HepG2 (cell line): ENCODE measurements around the gene HELZ. TPM values are rescaled to one million over a fixed set of nuclear protein-coding genes. Genes with fewer than 3 reads are reported as not detected.
A peak's percentile ranks its signal among the peaks of the same experiment; 100 is the strongest.

ENCODE experiments used
- ATAC-seq: fragments of 200-7000 bp; cut with Tn5 transposase; 3 replicates; pipeline ENCODE4 v1.9.1; 2020; ENCODE audit warnings: mild to moderate bottlenecking, moderate library complexity
- BruUV-seq: library from RNA; stranded (reverse); fragments of 400-500 nt; replicated peaks from 2 replicates; lab custom pipeline; 2021; lab: Mats Ljungman, UMichigan
- CTCF ChIA-PET: fragments of 300-600 bp; formaldehyde crosslinking; extraction: SDS; loops from one replicate; lab custom pipeline; 2021; ENCODE audit warnings: low total read pairs, inconsistent platforms, low intra/inter-chr PET ratio; lab: Yijun Ruan, JAX
- POLR2A ChIA-PET: fragments of 350-600 bp; sonication (Branson Sonifier 250); formaldehyde crosslinking; loops from one replicate; lab custom pipeline; 2020; ENCODE audit warnings: antibody characterized with exemption, inconsistent platforms; lab: Yijun Ruan, JAX
- DNase-seq: peaks from one replicate; pipeline ENCODE4 v3.0.0-alpha.2; 2015; ENCODE audit warnings: low spot score
- FAIRE-seq: peaks from 3 replicates; lab custom pipeline; 2011; peaks lifted over from hg19 to GRCh38; lab: Jason Lieb, UNC
- H2AFZ ChIP-seq: one replicate; pipeline ENCODE4 v1.6.1; 2011; ENCODE audit warnings: low read length, inconsistent platforms
- H3K27ac ChIP-seq: fragments of 300-600 bp; 3 replicates; pipeline ENCODE4 v1.8.0; 2011; ENCODE audit warnings: mixed run types, mild to moderate bottlenecking, mixed read lengths, low read length, inconsistent platforms; ENCODE audit not compliant: insufficient read depth; ENCODE audit errors: extremely low read length
- H3K27me3 ChIP-seq, 2 experiments: fragments of 200-600 bp in 1 of 2; 2 replicates in 1 of 2; 3 replicates in 1 of 2; pipeline versions ENCODE4 v1.6.0 to v1.8.0; 2011; ENCODE audit warnings: low read length in 2 of 2, mild to moderate bottlenecking in 2 of 2, moderate library complexity in 2 of 2, inconsistent platforms in 1 of 2; ENCODE audit not compliant: insufficient read depth in 2 of 2, control insufficient read depth in 1 of 2
- H3K36me3 ChIP-seq, 2 experiments: fragments of 200-600 bp in 1 of 2; replicated peaks in 1 of 2; 2 replicates in 1 of 2; 3 replicates in 1 of 2; pipeline versions ENCODE4 v1.5.1 to v1.8.0; 2011; ENCODE audit warnings: low read length in 2 of 2, inconsistent platforms in 1 of 2; ENCODE audit not compliant: insufficient read depth in 2 of 2, control insufficient read depth in 1 of 2
- H3K4me1 ChIP-seq: 2 replicates; pipeline ENCODE4 v1.5.1; 2012; ENCODE audit warnings: low read length, inconsistent platforms; ENCODE audit not compliant: insufficient read depth
- H3K4me2 ChIP-seq: 2 replicates; pipeline ENCODE4 v1.6.0; 2011; ENCODE audit warnings: low read depth, low read length, inconsistent platforms
- H3K4me3 ChIP-seq, 3 experiments: fragments of 200-600 bp in 1 of 3; sonication (generic), shearing (Covaris generic) in 1 of 3; replicated peaks in 1 of 3; 2 replicates each; pipeline ENCODE4 v1.5.1; 2011 to 2016; ENCODE audit warnings: low read length in 3 of 3, inconsistent platforms in 2 of 3, low read depth in 2 of 3, mild to moderate bottlenecking in 2 of 3, control low read depth in 1 of 3, mixed read lengths in 1 of 3; ENCODE audit not compliant: insufficient read depth in 1 of 3
- H3K79me2 ChIP-seq: one replicate; pipeline ENCODE4 v1.6.1; 2011; ENCODE audit warnings: low read length, inconsistent platforms; ENCODE audit not compliant: insufficient read depth
- H3K9ac ChIP-seq: 2 replicates; pipeline ENCODE4 v1.6.0; 2011; ENCODE audit warnings: mild to moderate bottlenecking, low read depth, low read length, inconsistent platforms; ENCODE audit not compliant: insufficient read depth
- H3K9me3 ChIP-seq: 2 replicates; pipeline ENCODE4 v1.5.1; 2012; ENCODE audit warnings: mild to moderate bottlenecking, low read length
- H4K20me1 ChIP-seq: 2 replicates; pipeline ENCODE4 v1.6.0; 2011; ENCODE audit warnings: inconsistent platforms, mild to moderate bottlenecking, low read length, moderate library complexity; ENCODE audit not compliant: insufficient read depth
- AHR ChIP-seq: IDR thresholded peaks from 2 replicates; pipeline ENCODE4 v1.6.1; 2018; ENCODE audit warnings: missing genetic modification reagents, missing compliant biosample characterization
- CEBPB ChIP-seq: IDR thresholded peaks from 2 replicates; pipeline ENCODE4 v1.6.1; 2011; ENCODE audit warnings: low read depth, low read length, improper control_type of control experiment, borderline replicate concordance
- FOXK1 ChIP-seq: sonication (generic); formaldehyde crosslinking; IDR thresholded peaks from 2 replicates; pipeline ENCODE4 v1.4.0; 2020; ENCODE audit warnings: low read depth, missing genetic modification reagents, borderline replicate concordance
- NFIB ChIP-seq: sonication (generic); formaldehyde crosslinking; IDR thresholded peaks from 2 replicates; pipeline ENCODE4 v1.9.0; 2021; ENCODE audit warnings: missing genetic modification reagents, mild to moderate bottlenecking, borderline replicate concordance
- SSRP1 ChIP-seq: IDR thresholded peaks from 2 replicates; pipeline ENCODE4 v1.6.1; 2016; ENCODE audit warnings: control low read depth
- TARDBP ChIP-seq: sonication (generic); formaldehyde crosslinking; IDR thresholded peaks from 2 replicates; pipeline ENCODE4 v1.8.0; 2022; ENCODE audit warnings: mild to moderate bottlenecking, missing genetic modification reagents
- TRIM24 ChIP-seq: sonication (generic); formaldehyde crosslinking; IDR thresholded peaks from 2 replicates; pipeline ENCODE4 v1.8.0; 2022; ENCODE audit warnings: mild to moderate bottlenecking, missing genetic modification reagents
- ZNF331 ChIP-seq: sonication (generic); formaldehyde crosslinking; IDR thresholded peaks from 2 replicates; pipeline ENCODE4 v1.4.0; 2020; ENCODE audit warnings: missing genetic modification reagents
- ZNF460 ChIP-seq: sonication (generic); formaldehyde crosslinking; IDR thresholded peaks from 2 replicates; pipeline ENCODE4 v1.5.1; 2020; ENCODE audit warnings: missing genetic modification reagents, mild to moderate bottlenecking, borderline replicate concordance
- ZNF737 ChIP-seq: sonication (generic); formaldehyde crosslinking; IDR thresholded peaks from 2 replicates; pipeline ENCODE4 v1.5.0; 2020; ENCODE audit warnings: missing genetic modification reagents, mild to moderate bottlenecking, borderline replicate concordance
- ZZZ3 ChIP-seq: sonication (generic); formaldehyde crosslinking; IDR thresholded peaks from 2 replicates; pipeline ENCODE4 v1.4.0; 2020; ENCODE audit warnings: missing genetic modification reagents, mild to moderate bottlenecking, borderline replicate concordance
- WGBS: methylation state at CpG from one replicate; pipeline ENCODE4 v1.1.6; 2017; ENCODE audit warnings: low lambda C conversion rate; 5-methylcytosine and 5-hydroxymethylcytosine counted together
- in situ Hi-C: cut with HindIII; loops from 2 replicates; pipeline ENCODE4 v1.10.0; 2017; ENCODE audit warnings: low pct_unique_long_range_greater_than_20kb; ENCODE audit not compliant: extremely low pct_ligation_motif_present
- intact Hi-C: fragments of 100-400 bp; cut with micrococcal nuclease; formaldehyde crosslinking; loops from one replicate; pipeline ENCODE4 v1.10.0; 2022; ENCODE audit not compliant: unreplicated experiment
- polyA plus RNA-seq, 8 experiments: library from polyadenylated mRNA; depleted of rRNA in 3 of 8; stranded (reverse) in 7 of 8; unstranded in 1 of 8; fragments of >200 nt; fragmentation: Illumina TruSeq in 4 of 8; extraction: Trizol in 4 of 8; gene quantifications; 2 replicates each; pipeline versions ENCODE4 v1.2.1 to v1.2.3, GENCODE V29; 2011 to 2016; ENCODE audit warnings: low read depth in 4 of 8, missing spikeins in 1 of 8, mixed read lengths in 1 of 8; ENCODE audit not compliant: insufficient read depth in 1 of 8
- total RNA-seq, 5 experiments: library from RNA; depleted of rRNA; stranded (reverse); fragments of >200 nt; fragmentation: Illumina TruSeq; extraction: Trizol; gene quantifications; 2 replicates each; pipeline ENCODE4 v1.2.3, GENCODE V29; 2016; ENCODE audit warnings: low read depth in 1 of 5
- TF ChIP-seq, protein P1 (sequence below), 2 experiments: IDR thresholded peaks; 2 replicates each; pipeline ENCODE4 v1.6.1; 2011 to 2012; ENCODE audit warnings: low read length in 2 of 2, borderline replicate concordance in 1 of 2, low read depth in 1 of 2, mild to moderate bottlenecking in 1 of 2, moderate library complexity in 1 of 2
- TF ChIP-seq, protein P2 (sequence below): sonication (generic); formaldehyde crosslinking; IDR thresholded peaks from 2 replicates; pipeline ENCODE4 v1.8.1; 2023; ENCODE audit warnings: mild to moderate bottlenecking, missing genetic modification reagents, borderline replicate concordance

Gene HELZ
- total and polyA plus RNA-seq, 2 of the 13 experiments (the other 11 are each of a cell fraction or from before 2014, with no cell fraction given), result 35.3 to 52.4 TPM

DNA sequence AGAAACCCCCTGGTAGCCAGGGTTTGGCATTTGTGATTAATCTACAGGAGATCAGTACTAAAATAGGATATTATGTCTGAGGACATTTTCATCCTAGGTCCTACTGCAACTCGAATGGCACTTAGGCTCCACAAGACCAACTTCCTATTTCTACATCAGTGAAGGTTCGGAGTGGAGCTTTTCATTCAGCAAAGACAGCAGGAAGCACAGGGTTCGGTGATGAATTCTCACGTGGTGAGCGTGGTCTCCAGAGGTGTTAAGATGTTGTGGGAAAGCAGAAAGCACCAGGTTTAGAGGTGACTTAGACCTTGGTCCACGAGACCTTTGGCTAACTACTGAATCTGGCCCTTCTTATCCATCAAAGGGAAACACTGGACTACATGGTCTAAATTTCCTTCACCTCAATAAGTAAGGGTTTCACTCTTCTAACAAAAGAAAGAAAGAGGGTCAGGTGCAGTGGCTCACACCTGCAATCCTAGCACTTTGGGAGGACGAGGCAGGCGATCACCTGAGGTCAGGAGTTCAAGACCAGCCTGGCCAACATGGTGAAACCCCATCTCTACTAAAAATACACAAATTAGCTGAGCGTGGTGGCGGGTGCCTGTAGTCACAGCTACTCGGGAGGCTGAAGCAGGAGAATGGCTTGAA is 13.9 kb upstream of the HELZ start:
- H3K9me3 ChIP-seq, result no peaks in the 10 kb centered on the region
- FAIRE-seq (no peak), DNase-seq (no peak), ATAC-seq (no peak)
- H3K9ac ChIP-seq, result no peak overlapping the region; the same call in 1 of the 2 replicates
- peaks cover 56% of the 10 kb centered on the region for H3K4me1 ChIP-seq
- no TSS peak for BruUV-seq
- peak overlapping the region; percentile 78 for H3K4me2 ChIP-seq
- intact Hi-C loops, result no loop called here
- no peaks in the 10 kb centered on the region for H3K79me2 ChIP-seq
- no peak overlapping the region for H3K27ac ChIP-seq
- H4K20me1 ChIP-seq, result no peaks in the 10 kb centered on the region
- TF ChIP-seq NFIB, result no peak
- TF ChIP-seq, protein P1, sequence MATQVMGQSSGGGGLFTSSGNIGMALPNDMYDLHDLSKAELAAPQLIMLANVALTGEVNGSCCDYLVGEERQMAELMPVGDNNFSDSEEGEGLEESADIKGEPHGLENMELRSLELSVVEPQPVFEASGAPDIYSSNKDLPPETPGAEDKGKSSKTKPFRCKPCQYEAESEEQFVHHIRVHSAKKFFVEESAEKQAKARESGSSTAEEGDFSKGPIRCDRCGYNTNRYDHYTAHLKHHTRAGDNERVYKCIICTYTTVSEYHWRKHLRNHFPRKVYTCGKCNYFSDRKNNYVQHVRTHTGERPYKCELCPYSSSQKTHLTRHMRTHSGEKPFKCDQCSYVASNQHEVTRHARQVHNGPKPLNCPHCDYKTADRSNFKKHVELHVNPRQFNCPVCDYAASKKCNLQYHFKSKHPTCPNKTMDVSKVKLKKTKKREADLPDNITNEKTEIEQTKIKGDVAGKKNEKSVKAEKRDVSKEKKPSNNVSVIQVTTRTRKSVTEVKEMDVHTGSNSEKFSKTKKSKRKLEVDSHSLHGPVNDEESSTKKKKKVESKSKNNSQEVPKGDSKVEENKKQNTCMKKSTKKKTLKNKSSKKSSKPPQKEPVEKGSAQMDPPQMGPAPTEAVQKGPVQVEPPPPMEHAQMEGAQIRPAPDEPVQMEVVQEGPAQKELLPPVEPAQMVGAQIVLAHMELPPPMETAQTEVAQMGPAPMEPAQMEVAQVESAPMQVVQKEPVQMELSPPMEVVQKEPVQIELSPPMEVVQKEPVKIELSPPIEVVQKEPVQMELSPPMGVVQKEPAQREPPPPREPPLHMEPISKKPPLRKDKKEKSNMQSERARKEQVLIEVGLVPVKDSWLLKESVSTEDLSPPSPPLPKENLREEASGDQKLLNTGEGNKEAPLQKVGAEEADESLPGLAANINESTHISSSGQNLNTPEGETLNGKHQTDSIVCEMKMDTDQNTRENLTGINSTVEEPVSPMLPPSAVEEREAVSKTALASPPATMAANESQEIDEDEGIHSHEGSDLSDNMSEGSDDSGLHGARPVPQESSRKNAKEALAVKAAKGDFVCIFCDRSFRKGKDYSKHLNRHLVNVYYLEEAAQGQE (IDR thresholded peaks at IDR 0.05; ENCODE audit: borderline replicate concordance in 1 of 2, low read depth in 1 of 2, low read length in 2 of 2), result no peak
- TF ChIP-seq TRIM24 (CRISPR knock-in tag), result no peak
- TF ChIP-seq ZNF737 (CRISPR knock-in tag), result no peak
- no peak for TF ChIP-seq CEBPB
- TF ChIP-seq, protein P2, sequence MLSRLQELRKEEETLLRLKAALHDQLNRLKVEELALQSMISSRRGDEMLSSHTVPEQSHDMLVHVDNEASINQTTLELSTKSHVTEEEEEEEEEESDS (CRISPR knock-in tag), result no peak
- 0 out of 2 replicates have a peak, but pooled peaks have one; percentile 23 for TF ChIP-seq ZNF460 (CRISPR knock-in tag)
- TF ChIP-seq TARDBP (CRISPR knock-in tag), result 0 out of 2 replicates have a peak, but pooled peaks have one; percentile 25
- TF ChIP-seq FOXK1 (CRISPR knock-in tag), result no peak
- no peak for TF ChIP-seq AHR
- TF ChIP-seq SSRP1 (CRISPR knock-in tag), result no peak
- no peak for TF ChIP-seq ZNF331 (CRISPR knock-in tag)
- no peak for TF ChIP-seq ZZZ3
- TF ChIP-seq, all 625 proteins: peak for 2
- no peak overlapping the region for H2AFZ ChIP-seq
- H3K4me3 ChIP-seq, result no peak overlapping the region
- 45% methylated on average over 11 of the region's 11 CpGs for WGBS
- ChIA-PET CTCF (no interaction called here), POLR2A (interaction anchor here (0.6 to 1.1 kb wide), 4 partner anchors 12 to 313 kb away, joined by 3 to 5 read pairs (median 4); partner anchors contain the start of gene HELZ)
- in situ Hi-C loops, result no loop called here
- no peaks in the 10 kb centered on the region for H3K27me3 ChIP-seq
- no peaks in the 10 kb centered on the region for H3K36me3 ChIP-seq
